ENCODE measurements around the gene CRNN. TPM values are rescaled to one million over a fixed set of nuclear protein-coding genes. Genes with fewer than 3 reads are reported as not detected.

CRNN gene
- total RNA-seq, 6 experiments from 2014 or later, result not detected

DNA sequence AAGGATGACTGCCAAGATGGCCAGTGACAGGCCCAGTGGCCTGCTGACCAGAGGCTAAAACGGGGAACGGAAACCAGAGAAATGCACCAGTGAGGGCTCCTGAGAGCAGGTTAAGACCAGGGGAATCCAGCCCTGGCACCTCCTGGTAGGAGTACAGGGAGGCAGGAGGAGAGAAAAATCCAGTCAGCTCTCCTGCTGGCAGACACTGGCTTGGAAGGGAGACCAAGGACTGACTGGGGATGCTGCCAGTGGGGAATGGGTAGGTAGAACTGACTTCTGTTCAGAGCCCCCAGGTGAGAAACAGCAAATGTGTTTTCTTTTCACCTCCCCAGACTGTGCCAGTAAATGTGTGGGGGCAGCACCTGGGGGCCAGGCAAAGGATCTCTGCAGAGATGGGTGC lies 27.7 kb upstream of the CRNN start:
- TF ChIP-seq, protein P1, sequence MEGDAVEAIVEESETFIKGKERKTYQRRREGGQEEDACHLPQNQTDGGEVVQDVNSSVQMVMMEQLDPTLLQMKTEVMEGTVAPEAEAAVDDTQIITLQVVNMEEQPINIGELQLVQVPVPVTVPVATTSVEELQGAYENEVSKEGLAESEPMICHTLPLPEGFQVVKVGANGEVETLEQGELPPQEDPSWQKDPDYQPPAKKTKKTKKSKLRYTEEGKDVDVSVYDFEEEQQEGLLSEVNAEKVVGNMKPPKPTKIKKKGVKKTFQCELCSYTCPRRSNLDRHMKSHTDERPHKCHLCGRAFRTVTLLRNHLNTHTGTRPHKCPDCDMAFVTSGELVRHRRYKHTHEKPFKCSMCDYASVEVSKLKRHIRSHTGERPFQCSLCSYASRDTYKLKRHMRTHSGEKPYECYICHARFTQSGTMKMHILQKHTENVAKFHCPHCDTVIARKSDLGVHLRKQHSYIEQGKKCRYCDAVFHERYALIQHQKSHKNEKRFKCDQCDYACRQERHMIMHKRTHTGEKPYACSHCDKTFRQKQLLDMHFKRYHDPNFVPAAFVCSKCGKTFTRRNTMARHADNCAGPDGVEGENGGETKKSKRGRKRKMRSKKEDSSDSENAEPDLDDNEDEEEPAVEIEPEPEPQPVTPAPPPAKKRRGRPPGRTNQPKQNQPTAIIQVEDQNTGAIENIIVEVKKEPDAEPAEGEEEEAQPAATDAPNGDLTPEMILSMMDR (IDR thresholded peaks at IDR 0.05), result no peak
- no peak for DNase-seq
- no peaks in the 10 kb centered on the region for H3K9me3 Mint-ChIP-seq

DNA sequence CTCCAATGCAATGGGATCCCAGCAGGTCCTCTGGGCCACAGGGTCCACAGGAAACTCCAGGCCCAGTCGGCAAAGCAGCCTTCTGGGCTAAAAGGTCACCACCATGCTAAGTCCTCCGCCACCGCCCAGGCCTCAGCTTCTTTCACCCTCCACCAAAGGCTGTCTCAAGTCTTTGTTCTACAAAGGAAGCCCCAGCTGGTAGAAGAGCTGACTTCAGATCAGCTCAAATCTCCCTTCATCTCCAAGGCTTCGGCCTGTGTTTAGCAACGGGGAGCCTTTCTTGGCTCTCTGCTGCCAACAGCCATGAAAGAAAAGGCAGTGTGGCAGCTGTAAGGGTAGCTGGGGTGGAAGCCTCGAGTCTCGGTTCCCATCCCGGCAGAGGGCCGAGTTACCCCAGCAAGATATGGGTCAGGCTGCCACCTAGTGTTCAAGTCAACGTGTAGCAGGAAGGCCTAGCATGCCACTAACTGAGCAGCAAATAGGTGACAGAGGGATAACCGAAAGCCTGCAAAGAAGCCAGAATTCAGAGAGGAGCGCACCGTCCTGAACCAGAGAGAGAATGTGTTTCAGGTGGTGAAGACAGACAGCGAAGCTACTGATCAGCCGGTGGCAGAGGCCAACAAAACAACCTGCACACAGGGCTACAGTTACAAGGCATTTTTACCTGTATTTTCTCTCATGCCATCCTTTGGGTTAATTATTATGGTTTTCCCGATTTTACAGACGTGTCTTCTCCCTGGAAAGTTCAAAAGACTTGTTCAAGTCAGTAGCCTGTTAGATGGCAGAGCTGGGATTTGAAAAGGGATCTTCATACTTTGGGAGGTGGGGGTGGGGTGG lies 26.8 kb upstream of the CRNN start:
- Mint-ChIP-seq H3K27ac (no peak overlapping the region), H3K9me3 (no peaks in the 10 kb centered on the region), H3K4me1 (ENCODE audit: low read depth) (peaks cover 24% of the 10 kb centered on the region), H3K36me3 (ENCODE audit: low read depth) (no peaks in the 10 kb centered on the region), H3K27me3 (ENCODE audit: insufficient read depth) (peaks cover 12% of the 10 kb centered on the region), H3K4me3 (no peak overlapping the region)
- DNase-seq, result peak; percentile 70
- TF ChIP-seq, protein P1 (IDR thresholded peaks at IDR 0.05), result peak; percentile 89

More for the DNA sequence above, 27.7 kb upstream of the CRNN start:
- H3K4me3 Mint-ChIP-seq, result no peak overlapping the region
- H3K27me3 Mint-ChIP-seq (ENCODE audit: insufficient read depth), result peaks cover 12% of the 10 kb centered on the region
- H3K36me3 Mint-ChIP-seq (ENCODE audit: low read depth), result no peaks in the 10 kb centered on the region
- peaks cover 17% of the 10 kb centered on the region for H3K4me1 Mint-ChIP-seq (ENCODE audit: low read depth)
- H3K27ac Mint-ChIP-seq, result no peak overlapping the region

DNA sequence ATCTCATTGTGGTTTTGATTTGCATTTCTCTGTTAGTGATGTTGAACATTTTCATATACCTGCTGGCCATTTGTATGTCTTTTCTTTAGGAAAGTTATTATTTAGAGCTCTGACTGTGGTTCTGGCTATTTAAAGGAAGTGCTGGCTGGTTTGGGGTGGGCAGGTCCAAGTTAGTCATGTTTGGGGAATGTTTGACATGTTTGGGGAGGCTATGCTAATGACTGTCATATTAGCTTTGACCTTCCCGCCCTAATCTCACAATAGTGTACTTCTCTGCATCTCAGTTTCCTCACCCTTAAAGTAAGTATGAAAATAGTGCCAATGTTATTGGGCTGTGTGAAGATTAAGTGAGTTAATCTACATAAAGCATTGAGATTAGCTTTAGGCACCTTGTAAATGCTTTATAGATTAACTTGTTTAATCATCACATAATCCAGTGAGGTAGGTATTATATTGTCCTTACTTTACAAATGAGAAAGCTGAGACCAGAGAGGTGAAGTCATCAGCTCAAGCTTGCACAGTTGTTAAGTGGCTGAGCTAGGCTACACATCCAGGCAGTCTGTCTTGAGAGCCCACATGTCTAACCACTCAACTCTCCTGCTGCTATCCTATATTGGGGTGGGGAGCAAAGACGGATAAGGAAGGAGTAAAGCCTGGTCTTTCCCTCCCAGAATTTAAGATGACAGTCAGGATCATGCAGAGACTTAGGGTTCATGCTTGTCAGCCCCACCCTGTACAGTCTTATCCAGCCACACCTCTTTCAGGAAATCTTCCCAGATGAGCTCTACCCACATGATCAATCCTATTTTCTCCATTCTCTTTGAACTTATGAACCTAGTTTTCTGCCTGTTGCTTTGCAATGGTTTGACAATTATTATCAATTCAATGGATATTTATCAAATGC lies 22.8 kb upstream of the CRNN start:
- DNase-seq, result peak; percentile 6
- no peaks in the 10 kb centered on the region for H3K9me3 Mint-ChIP-seq
- TF ChIP-seq, protein P1 (IDR thresholded peaks at IDR 0.05), result no peak

DNA sequence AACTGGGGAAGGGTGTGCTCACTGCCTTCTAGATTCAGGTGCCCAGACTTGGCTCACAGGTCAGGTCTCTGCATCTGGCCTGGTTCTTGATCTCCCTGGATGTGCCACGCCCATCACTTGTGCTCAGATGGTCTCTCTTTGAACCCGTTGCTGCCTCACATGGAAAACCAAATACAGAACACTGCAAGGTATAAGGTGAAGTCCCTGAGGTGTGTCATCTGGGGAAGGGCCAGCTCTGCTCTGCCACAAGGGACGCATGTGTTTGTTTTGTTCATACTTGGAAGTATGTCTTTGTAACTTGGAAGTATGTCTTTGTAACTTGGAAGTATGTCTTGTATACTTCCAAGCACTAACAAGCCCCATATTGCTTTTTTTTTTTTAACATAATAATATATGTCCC lies 13.4 kb upstream of the CRNN start:
- DNase-seq, result no peak
- H3K4me3 Mint-ChIP-seq, result no peak overlapping the region
- H3K27me3 Mint-ChIP-seq (ENCODE audit: insufficient read depth), result peaks cover 1% of the 10 kb centered on the region
- no peaks in the 10 kb centered on the region; the same call in 1 of the 2 replicates for H3K36me3 Mint-ChIP-seq (ENCODE audit: low read depth)
- TF ChIP-seq, protein P1 (IDR thresholded peaks at IDR 0.05), result no peak
- H3K27ac Mint-ChIP-seq, result no peak overlapping the region
- no peaks in the 10 kb centered on the region for H3K4me1 Mint-ChIP-seq (ENCODE audit: low read depth)
- H3K9me3 Mint-ChIP-seq, result peaks cover 16% of the 10 kb centered on the region; the same call in 1 of the 2 replicates

More for the DNA sequence above, 22.8 kb upstream of the CRNN start:
- Mint-ChIP-seq H3K4me3 (no peak overlapping the region), H3K36me3 (ENCODE audit: low read depth) (no peaks in the 10 kb centered on the region), H3K27ac (no peak overlapping the region), H3K4me1 (ENCODE audit: low read depth) (peaks cover 13% of the 10 kb centered on the region), H3K27me3 (ENCODE audit: insufficient read depth) (peaks cover 9% of the 10 kb centered on the region)

DNA sequence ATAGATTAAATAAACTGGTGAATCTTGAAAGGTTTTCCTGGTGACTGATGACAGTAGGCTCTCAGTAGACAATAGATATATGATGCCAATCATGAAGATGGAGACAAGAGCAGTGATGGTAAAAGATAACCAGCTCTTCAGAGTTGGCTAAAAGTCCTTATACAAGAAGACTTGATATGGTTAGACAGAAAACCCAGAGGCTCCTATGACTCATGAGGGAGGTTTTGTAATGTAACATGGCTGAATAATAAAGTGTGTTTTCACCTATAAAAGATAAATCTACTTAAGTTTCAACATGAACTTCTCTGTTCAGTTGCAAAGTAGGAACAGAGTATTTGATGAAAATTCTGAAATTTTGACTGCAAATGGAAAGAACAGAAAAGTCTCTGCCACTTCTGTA lies 12.7 kb upstream of the CRNN start:
- no peak overlapping the region for H3K27ac Mint-ChIP-seq
- TF ChIP-seq, protein P1 (IDR thresholded peaks at IDR 0.05), result no peak
- no peaks in the 10 kb centered on the region; the same call in 1 of the 2 replicates for H3K36me3 Mint-ChIP-seq (ENCODE audit: low read depth)
- no peak for DNase-seq
- H3K27me3 Mint-ChIP-seq (ENCODE audit: insufficient read depth), result peaks cover 1% of the 10 kb centered on the region
- peaks cover 16% of the 10 kb centered on the region; the same call in 1 of the 2 replicates for H3K9me3 Mint-ChIP-seq
- no peak overlapping the region for H3K4me3 Mint-ChIP-seq
- H3K4me1 Mint-ChIP-seq (ENCODE audit: low read depth), result no peaks in the 10 kb centered on the region

Data from HFFc6 (cell line).